H1 (cell line): Measurements from ENCODE around the gene ASXL2. TPM values are rescaled to one million over a fixed set of nuclear protein-coding genes. Genes with fewer than 3 reads are reported as not detected.

Experiments
- CHD7 ChIP-seq: fragments of 300-600 bp; sonication (generic); IDR thresholded peaks from 2 replicates; pipeline ENCODE4 v1.7.1; 2012; ENCODE audit warnings: low read length, moderate library complexity, mild to moderate bottlenecking, inconsistent platforms; ENCODE audit not compliant: insufficient replicate concordance
- FOSL1 ChIP-seq: IDR thresholded peaks from 2 replicates; pipeline ENCODE4 v1.6.1; 2011; ENCODE audit warnings: mild to moderate bottlenecking, low read depth, low read length, moderate library complexity; ENCODE audit not compliant: insufficient read depth
- JUN ChIP-seq: IDR thresholded peaks from 2 replicates; pipeline ENCODE4 v1.6.1; 2011; ENCODE audit warnings: low read depth, mild to moderate bottlenecking, improper control_type of control experiment, low read length
- RAD21 ChIP-seq, 2 experiments: IDR thresholded peaks in 1 of 2; conservative IDR thresholded peaks in 1 of 2; 2 replicates each; pipeline ENCODE4 v1.6.1; 2011; ENCODE audit warnings: low read depth in 2 of 2, low read length in 2 of 2, improper control_type of control experiment in 1 of 2, inconsistent platforms in 1 of 2, mild to moderate bottlenecking in 1 of 2, moderate library complexity in 1 of 2
- SIRT6 ChIP-seq: IDR thresholded peaks from one replicate; pipeline ENCODE4 v1.7.1; 2012; ENCODE audit warnings: low read length, inconsistent platforms
- SUZ12 ChIP-seq: fragments of 200-600 bp; sonication (generic); IDR thresholded peaks from 2 replicates; pipeline ENCODE4 v1.6.1; 2012; ENCODE audit warnings: mild to moderate bottlenecking, inconsistent platforms, low read length, moderate library complexity, mixed read lengths
- TBP ChIP-seq: IDR thresholded peaks from 2 replicates; pipeline ENCODE4 v1.6.1; 2011; ENCODE audit warnings: low read depth, low read length, improper control_type of control experiment
- polyA plus RNA-seq, 7 experiments: library from polyadenylated mRNA; depleted of rRNA in 3 of 7; stranded (reverse) in 5 of 7; unstranded in 2 of 7; fragments of >200 nt in 5 of 7; fragments of 200-250 nt in 2 of 7; gene quantifications; 1 replicate in 5 of 7; 2 replicates in 1 of 7; 4 replicates in 1 of 7; pipeline versions ENCODE4 v1.2.1 to v1.2.3, GENCODE V29; 2011 to 2013; ENCODE audit warnings: missing spikeins in 2 of 7, mixed read lengths in 2 of 7
- total RNA-seq: library from RNA; stranded (reverse); fragmentation: NEBNext Ultra II Directional; extraction: Animal tissue kit (Norgen Biotek cat#: 25700); gene quantifications from 2 replicates; pipeline ENCODE4 v1.2.1, GENCODE V29; 2021

The ASXL2 gene
- total and polyA plus RNA-seq, 2 of the 8 experiments (the other 6 are each of a cell fraction or from before 2014, with no cell fraction given): 7.2 to 41.3 TPM

- TF ChIP-seq CHD7: no peak
- no peak for TF ChIP-seq TBP
- TF ChIP-seq JUN: no peak
- TF ChIP-seq SIRT6: no peak
- no peak for TF ChIP-seq SUZ12
- no peak for TF ChIP-seq RAD21 (IDR thresholded peaks at IDR 0.05 in 1 of 2, conservative IDR thresholded peaks at IDR 0.05 in 1 of 2; ENCODE audit: low read depth in 2 of 2, low read length in 2 of 2)
- no peak for TF ChIP-seq FOSL1
These were observed 3.5 kb upstream of the ASXL2 start (continued) for GRCh38 chr2:25881764-25882163.
